Stromal cell of bone marrow (primary cell): ENCODE measurements around the gene SPTBN1.
A peak's percentile ranks its signal among the peaks of the same experiment; 100 is the strongest.
"Not testable (repeated sequence)": the region's sequence is repeated elsewhere in the genome, so short reads cannot be mapped to it uniquely, and the experiment has no call there.

Experiments used
- DNase-seq: peaks from one replicate; pipeline ENCODE4 v3.0.0-alpha.2; 2012; ENCODE audit warnings: low read depth

The SPTBN1 gene

DNA sequence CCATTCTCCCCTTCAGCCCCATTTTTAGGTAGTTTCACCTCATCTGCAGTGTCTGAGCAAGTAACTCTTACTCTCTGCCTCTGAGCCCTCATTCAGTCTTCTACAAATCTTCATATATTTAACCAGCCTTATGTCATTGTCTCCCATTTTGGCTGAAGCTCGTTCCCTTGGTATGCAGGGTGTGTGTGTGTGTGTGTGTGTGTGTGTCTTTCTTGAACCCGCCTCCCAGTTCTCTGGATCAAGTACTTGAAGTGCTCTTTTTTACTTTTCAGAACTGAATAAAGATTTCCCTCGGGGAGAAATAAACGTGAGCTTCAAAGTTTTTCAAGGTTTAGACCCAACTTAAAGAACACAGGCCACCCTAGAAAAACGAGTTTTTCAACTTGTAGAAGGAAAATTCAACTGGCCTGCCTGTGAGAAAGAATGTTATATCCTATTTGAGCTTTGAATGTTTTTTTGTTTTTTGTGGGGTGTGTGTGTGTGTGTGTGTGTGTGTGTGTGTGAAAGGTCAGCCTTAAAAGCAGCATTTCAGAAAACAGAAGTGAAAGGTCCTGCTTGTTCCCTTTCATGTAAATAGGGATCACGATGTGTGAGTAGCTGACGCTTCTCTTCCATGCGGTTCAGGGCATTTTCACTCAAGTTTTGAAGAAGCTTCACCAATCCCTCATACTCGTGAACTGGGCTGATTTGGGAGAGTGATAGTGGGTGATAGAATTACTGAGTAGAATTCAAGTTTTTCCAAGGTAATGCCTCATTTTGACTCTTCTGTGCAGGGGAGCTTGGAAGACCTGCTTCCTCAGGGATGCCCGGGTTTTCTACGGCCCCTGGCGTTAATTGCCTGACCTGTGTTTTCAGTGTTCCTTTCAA lies 216.7 kb downstream of the SPTBN1 start:
- DNase-seq = no peak

DNA sequence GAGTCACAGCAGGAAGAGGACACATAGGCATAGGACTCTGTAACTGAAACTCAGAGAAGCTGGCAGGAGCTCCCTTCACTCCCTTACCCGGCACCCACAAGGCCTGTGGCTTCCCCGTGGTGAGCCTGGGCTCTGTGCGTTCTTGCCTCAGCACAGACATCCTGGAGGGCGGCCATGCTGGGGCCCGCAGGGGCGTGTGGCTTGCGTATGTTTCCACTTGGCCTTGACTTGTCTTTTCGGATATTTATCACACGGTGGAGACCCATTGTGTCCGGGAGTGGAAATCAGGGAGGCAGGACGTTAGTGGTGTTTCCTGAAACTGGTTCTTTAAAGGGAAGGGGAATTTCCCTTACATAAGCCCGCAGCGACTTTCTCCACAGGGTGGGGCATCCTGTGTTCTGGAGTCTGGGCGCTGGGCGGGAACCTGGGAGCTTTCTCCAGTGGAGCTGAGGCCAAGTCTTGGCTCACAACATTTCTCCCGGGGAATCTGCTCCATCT lies 217.4 kb downstream of the SPTBN1 start:
- peak; percentile 57 for DNase-seq

DNA sequence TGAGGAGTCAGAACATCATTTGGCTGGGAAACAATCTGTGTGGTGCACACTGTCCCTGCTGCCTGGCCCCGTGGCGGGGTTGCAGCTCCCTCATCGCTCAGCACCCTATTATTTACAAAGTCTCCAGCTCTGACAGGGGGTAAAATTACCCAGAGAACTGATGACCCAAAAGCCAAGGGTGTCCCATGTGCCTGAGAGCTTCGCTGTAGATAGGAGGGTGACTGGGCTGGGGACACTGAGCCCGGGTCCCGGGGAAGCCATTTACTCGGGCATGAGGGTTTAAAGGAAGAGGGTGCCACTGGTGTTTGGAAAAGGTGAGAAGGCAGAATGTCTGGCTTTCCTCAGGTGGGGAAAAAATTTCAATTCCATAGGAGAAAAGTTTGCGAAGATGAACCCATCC lies 219.2 kb downstream of the SPTBN1 start:
- no peak for DNase-seq

DNA sequence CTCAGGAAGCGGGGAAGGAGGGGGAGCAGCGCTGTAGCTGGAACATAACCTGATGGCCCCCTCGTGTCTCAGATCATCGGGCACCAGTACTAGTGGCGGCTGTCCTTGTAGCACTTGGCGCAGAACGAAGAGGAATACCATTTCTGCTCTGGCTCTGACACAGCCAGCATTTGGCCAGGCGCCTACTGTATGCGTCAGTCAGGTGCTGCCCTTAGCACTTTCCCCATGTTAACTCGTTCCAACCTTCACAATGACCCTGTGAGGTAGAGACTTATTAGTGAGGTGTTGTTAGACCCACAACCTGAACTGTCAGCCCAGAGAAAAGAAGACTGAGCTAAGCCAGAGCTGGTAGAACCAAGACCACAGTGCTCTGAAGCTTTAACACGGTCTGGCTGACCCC lies 219.6 kb downstream of the SPTBN1 start:
- DNase-seq = no peak

DNA sequence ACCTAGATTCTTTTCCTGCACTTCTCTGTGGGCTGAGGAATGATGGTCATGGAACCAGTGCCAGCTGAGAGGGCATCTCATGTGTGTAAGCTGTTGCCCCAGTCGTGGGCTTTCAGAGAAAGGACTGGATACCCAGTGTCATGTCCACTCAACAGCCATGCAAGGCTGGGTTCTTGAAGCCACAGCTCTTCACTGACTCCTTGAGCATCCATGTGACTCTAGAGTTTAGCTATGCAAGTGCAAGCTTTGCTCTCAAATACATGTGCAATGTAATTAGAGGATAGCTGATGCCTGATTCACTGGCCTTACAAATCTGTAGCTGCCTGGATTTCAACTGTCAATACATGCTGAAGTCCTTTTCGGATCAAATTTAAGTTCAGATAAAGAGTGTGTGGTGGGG lies 220.5 kb downstream of the SPTBN1 start:
- DNase-seq = peak; percentile 48

DNA sequence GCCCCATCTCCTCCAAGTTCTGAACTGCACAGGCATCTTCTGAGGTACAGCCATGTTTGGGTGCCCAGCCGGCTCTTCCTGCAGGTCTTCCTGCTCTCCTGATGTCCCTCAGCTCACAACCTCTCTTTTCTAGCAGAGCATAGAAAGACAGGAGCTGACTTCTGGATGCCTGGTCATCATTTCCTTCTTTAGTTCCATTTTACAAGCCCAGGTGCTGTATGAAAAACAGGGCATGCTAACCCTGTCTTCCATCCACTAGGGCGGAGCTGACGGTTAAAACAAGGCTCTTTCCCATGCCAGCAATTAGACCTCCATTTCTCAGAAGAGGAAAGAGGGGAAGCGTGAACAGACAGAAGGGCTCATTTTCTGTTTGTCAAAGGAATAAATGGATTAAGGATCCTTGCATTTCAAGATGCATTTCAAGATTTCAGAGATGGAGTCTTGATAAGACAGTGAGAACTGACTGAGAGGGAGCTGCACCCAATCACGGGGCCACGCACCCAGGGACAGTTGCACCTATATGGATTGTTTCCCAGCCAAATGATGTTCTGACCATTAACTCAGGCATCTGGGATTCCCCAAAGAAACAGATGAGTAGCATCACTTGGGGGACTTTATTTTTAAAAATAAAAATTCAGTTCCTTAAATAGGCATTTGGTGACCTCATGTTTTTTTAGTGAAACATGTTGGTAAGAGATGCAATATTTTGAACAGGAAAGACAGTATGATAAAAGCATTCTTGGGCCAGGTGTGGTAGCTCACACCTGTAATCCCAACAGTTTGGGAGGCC lies 221.5 kb downstream of the SPTBN1 start:
- DNase-seq = no peak

DNA sequence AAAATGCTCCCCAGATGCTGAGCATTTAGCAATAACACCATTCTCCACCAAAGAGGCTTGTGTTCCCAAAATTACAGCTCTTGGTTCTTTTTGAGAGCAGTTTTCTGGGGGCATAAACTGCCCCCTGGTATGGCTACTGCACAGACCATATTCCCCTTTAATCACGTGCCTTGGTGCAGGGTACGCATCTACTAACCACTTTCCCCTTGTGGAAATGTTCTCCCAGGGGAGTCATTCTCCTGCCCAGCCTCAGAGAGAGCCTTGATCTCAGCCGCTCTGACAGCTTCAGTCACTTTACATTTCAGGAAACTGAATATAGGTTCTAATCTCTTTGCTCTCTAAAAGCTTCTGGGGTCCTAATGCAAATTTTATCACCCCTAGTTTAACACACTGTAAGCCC lies 222.6 kb downstream of the SPTBN1 start:
- DNase-seq = no peak

DNA sequence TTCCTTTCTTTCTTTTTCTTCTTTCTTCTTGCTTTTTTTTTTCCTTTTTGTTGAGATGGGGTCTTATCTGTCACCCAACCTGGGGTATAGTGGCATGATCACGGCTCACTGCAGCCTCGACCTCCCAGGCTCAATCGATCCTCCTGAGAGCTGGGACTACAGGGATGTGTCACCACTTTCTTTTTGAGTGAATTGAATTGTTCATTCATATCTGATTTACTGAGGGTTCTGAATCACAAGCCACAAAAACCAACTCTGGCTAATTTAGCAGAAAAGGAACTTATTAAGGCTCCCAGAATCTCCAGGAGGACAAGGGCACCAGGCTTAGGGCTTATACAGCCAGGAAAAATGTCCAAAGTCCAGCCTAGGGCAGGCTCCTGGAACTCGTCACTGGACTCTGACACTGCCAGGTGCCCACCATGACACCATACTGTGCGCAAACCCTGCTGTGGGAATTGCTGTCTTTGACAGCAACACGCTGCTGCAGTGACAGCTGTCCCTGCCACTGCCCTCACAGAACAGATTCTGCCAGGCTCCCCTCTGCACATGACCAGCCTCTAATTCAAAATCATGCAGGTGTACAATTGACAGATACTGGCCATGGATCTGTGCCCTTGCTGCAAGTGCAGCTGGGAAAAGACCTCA lies 224.4 kb downstream of the SPTBN1 start:
- DNase-seq = peak; percentile 60

DNA sequence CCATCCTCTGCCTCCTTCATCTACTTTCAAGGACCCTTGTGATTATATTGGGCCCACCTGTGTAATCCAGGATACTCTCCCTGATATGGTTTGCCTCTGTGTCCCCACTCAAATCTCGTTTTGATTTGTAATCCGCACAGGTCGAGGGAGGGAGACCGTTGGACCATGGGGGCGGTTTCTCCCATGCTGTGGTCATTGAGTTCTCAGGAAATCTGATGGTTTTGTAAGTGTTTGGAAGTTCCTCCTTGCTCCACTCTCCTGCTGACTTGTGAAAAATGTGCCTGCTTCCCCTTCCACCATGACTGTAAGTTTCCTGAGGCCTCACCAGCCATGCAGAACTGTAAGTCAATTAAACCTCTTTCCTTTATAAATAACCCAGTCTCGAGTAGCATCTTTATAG lies 225.3 kb downstream of the SPTBN1 start:
- DNase-seq = no peak

DNA sequence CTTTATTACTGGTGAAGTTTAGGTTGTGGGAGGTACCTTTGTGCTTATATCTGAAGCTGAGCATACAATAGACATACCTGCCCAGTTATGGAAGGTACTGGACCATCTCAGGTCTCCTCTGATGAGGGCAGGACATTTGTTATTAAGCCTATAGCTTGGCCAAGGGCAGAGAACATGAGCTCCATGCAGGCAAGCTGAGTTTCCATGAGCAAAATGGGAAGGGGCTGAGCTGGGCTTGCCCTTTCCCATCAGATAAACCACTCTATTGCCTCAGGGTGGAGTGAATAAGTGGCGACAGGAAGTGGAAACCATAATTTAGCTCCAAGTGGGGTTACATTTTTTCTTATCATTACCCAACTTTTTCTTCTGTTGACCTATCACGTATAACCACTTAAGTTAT lies 227.5 kb downstream of the SPTBN1 start:
- no peak for DNase-seq

DNA sequence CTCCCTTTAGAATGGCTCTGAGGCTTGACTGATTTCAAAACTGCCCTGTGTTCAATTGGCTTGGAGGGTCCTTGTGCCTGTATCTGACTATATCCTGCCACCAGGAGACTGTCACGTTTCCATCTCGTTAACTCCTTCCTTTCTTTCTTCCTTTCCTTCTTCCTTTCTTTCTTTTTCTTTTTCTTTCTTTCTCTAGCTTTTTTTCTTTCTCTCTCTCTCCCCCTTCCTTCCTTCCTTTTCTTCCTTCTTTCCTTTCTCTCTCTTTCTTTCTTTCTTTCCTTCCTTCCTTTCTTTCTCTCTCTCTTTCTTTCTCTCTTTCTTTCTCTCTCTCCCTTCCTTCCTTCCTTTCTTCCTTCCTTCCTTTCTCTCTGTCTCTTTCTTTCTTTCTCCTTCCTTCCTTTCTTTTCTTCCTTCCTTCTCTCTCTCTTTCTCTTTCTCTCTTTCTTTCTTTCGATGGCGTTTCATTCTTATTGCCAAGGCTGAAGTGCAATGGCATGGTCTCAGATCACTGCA lies 229.2 kb downstream of the SPTBN1 start:
- DNase-seq = no peak

DNA sequence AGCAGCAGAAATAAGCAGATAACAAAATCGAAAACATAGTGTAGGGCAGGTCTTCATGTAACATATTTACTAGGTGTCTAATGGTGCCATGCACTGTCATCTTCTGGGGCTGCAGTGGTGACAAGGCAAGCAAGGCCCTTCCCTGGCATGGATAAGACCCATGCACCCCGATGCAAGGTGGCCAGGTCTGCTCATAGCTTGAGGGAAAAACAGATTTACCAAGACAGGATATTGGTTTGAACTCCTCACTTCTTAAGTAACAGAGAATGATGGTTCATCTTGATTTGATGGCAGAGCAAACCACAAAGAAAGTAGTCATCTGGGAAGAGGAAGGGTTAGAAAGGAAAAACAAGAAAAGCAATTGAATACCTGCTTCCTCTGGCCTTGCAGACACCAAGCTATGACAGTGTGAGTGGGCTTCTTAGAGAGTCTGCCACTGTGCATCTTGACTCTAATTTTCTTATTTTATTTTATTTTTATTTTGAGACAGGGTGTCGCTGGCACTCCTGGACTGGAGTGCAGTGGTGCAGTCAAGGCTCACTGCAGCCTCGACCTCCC lies 231.5 kb downstream of the SPTBN1 start:
- DNase-seq = no peak

DNA sequence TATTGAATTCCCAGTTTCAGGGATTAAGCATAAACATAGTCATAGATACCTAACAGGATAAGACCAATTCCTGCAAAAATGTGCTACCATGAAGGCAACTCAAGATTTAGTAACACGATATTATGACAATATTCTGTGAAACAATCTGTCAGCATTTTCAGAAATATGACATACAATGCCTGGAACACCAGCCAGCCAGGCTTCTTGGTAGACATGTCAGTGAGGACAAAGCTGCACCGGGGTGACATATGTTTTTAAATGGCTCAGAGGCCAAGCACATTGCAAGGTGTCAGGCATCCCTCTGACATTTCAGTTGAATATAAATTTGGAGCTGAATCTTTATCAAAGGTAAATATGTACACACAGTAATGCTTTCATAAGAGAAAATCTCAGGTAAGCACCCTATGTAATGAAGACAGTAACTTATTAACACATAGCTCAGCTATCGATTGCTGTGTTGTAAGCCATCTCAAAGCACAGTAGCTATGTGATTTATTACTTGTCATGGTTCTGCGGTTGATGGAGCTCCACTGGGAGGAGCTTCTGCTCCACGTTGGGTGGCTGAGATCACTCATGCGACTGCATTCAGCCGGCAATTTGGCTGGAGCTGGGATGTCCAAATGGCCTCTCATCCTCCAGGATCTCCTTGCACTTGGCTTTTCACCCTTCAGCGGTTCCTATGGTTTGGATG lies 235.5 kb downstream of the SPTBN1 start:
- no peak for DNase-seq

DNA sequence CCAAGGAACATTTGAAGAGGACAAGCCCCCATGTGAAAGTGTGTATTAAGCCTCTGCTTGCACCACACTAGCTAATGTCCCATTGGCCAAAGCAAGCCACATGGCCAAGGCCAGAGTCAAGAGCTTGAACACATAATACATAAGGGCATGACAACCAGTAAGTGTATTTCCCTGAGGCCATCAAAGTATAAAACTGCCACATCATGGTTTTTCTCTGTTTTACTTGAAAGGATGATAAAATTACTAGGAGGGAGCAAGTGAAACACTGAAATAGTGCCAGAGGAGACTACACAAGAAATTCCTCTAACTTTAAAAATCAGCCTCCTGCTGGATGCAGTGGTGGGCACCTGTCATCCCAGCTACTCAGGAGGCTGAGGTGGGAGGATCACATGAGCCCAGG lies 236.4 kb downstream of the SPTBN1 start:
- DNase-seq = no peak

DNA sequence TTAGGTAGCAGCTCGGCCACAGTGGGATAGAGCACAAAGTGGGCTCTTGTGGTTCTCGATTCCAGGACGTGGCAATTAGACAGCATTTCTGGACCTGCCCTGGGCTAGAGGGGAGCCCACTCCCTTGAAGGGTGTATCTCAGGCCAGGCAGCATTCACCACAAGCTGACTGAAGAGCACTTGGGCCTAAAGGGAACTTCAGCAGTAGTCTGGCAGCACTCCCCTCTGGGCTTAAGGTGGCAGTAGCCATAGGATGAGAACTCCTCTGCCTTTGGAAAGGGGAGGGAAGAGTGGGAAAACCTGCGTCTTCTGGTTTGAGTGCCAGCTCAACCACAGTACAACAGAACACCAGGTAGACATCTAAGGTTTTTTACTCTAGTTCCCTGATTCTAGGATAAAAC lies 239.3 kb downstream of the SPTBN1 start:
- DNase-seq = no peak

DNA sequence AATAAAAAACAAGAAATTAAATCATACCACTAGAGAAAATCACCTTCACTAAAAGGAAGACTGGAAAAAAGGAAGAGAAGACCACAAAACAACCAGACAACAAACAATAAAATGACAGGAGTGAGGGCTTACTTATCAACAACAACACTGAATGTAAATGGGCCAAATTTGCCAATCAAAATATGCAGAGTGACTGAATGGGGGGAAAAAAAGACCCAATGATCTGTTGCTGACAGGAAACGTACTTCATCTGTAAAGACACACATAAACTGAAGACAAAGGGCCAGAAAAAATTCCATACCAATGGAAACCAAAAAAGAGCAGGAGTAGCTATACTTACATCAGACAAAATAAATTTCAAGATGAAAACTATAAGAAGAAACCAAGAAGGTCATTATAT lies 241.8 kb downstream of the SPTBN1 start:
- DNase-seq = no peak

DNA sequence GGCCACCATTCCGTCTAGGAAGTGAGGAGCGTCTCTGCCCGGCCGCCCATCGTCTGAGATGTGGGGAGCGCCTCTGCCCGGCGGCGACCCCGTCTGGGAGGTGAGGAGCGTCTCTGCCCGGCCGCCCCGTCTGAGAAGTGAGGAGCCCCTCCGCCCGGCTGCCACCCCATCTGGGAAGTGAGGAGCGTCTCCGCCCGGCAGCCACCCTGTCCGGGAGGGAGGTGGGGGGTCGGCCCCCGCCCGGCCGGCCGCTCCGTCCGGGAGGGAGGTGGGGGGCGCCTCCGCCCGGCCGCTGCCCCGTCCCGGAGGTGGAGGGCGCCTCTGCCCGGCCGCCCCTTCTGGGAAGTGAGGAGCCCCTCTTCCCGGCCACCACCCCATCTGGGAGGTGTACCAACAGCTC lies 242.8 kb downstream of the SPTBN1 start:
- not testable (repeated sequence) for DNase-seq

DNA sequence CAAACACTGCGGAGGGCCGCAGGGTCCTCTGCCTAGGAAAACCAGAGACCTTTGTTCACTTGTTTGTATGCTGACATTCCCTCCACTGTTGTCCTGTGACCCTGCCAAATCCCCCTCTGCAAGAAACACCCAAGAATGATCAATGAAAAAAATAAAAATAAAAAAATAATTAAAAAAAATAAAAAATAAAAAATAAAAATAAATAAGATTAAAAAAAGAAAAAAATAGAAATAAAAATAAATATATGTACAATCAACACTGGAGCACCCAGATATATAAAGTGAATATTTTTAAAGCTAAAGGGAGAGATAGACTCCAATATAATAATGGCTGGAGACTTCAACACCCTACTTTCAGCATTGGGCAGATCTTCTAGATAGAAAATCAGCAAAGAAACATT lies 243.5 kb downstream of the SPTBN1 start:
- DNase-seq = no peak

DNA sequence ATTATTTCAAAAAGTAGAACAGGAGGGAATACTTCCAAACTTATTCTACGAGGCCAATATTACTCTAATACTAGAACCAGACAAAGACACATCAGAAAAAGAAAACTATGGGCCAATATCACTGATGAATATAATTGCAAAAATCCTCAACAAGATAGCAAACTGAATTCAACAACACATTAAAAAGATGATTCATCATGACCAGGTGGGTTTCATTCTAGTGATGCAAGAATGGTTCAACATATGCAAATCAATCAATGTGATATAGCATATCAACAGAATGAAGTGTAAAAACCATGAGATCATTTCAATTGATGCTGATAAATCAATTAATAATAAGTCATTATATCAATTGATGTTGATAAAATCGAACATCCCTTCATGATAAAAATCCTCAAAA lies 244.9 kb downstream of the SPTBN1 start:
- no peak for DNase-seq

DNA sequence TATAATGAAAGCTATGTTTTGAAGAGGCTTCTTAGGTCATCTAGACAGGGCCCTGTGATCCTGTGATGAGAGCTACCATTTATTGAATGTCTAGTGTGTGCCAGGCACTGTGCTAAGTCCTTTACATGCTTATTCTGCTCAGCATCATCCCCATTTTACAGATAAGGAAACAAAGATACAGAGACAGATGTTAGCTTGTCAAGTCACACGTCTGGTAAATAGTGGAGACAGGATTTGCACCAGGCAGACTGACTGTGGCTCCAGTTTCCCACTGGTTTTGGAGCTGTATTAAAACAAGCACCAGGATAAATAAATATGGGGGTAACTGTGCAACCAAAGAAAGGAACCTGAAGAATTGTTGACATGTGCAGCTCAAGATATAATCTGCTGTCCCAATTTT lies 248.1 kb downstream of the SPTBN1 start:
- no peak for DNase-seq
